GM21786 (cell line): ENCODE measurements around the gene BEST2.
"Not testable (repeated sequence)": the region's sequence is repeated elsewhere in the genome, so short reads cannot be mapped to it uniquely, and the experiment has no call there.

ENCODE experiments used
- ATAC-seq: cut with Tn5 transposase; IDR thresholded peaks from one replicate; pipeline ENCODE4 v1.9.1; 2021; ENCODE audit not compliant: unreplicated experiment

Gene BEST2

DNA sequence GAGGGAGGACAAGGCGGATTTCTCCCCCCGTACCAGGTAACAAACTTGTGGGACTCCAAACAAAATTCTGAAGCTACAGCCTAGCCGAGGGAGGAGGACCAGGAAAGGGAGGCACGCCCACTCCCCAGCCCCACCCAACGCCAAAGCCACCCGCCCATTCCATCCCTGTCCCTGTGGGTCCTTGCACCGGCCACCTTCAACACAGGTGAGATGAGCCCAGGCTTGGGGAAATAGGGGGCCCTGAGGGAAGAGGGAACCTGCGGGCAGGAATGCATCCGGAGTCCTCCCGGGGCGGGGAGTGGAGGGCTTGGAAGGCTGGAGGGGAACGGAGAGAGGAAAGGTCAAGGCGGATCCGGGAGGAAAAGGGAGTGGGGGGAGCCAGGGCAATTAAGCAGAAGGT lies at the start of gene BEST2:
Gene BEST2 (plus strand): TSS at position 157 of the 400 bp plus-strand sequence. CDS start 802 bp downstream, outside the sequence.
- no peak for ATAC-seq

DNA sequence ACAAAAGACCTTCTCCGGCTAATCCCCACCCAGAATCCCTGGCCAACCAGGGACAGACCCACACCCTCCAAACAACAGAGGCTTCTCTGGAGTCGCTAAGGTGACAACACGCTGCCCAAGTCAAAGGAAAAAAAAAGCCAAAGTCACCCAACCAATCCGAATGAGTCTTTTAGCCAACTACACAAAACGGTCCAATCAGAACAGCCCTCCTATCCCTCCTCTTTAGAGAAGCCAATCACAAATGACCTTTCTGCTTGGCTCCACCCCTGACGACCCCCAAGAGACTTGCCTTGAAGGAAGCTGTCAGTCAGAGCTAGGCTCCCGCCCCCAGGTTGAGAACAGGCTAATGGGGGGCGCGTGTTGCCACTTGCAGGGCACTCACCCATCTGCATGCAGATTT lies 48.5 kb upstream of the BEST2 start:
- no peak for ATAC-seq

DNA sequence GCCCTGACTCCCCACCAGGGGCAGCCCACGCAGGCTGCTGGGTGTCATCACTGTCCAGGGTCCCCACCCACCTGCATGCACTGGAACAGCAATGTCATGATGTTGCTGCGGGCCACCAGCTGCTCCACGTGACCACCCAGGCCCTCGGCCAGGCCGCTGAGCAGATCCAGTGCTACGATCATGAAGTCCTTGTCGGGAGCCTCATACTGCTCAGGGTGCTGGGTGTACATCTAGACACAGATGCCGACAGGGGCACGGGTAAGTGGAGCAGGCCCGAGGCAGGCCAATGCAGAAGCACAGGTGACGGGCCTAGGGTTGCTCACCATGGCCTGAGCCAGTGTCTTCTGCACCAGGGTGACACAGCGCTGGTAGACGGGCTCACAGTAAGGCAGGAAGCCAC lies 46.4 kb upstream of the BEST2 start:
- ATAC-seq: no peak

DNA sequence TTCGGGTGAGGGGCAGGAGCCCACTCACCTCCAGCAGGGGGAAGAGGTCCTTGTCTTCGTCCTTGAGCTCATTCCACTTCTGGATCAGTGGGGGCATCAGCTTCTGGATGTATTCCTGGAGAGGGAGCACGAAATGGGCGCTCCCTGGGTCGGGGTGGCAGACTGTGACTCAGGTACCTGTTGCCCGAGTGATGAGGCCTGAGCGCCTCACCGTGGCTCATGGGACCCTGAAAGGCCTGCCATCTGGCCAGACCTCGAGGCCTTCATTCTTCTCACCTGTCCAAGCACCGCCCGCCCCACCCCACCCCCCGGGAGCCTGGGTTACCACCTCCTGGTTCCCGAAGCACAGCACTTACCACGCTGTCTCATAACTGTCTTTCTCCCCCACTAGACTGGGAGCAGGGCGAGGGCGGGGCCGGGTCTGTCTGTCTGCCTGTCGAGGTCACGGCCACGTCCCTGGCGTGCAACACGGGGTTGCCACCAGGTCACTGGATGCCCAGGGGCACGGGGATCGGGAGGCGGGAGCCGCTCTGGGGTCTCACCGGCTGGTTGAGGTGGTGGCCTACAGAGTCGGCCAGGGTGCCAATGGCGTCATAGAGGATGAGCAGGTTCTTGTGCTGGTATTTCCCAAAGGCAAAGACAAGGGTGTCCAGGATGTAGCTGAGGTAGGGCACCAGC lies 45.8 kb upstream of the BEST2 start:
- no peak for ATAC-seq

DNA sequence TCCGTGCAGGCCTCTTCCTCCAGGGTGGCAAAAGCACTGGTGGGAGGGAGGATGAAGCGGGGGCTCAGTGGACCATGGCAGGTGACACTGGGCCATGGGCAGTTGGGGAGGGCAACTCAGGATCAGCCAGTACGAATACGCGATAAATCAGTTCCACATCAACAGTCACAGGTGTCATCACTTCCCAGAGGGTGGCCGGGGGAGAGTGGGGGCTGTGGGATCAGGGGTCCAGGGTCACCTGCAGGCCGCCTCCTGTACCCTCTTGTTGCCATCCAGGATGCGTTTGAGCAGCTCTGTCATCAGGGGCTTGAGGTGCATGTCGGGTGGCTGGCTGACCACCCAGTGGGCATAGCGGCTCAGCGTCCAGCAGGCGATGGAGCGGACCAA lies 45.3 kb upstream of the BEST2 start:
- ATAC-seq: no peak

DNA sequence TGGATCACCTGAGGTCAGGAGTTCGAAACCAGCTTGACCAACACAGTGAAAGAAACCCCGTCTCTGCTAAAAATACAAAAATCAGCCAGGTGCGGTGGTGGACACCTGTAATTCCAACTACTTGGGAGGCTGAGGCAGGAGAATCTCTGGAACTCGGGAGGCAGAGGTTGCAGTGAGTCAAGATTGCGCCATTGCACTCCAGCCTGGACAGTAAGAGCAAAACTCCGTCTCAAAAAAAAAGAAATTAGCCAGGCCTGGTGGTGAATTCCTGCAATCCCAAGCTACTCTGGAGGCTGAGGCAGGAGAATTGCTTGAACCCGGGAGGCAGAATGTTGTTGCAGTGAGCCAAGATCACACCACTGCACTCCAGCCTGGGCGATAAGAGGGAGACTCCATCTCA lies 43.0 kb upstream of the BEST2 start:
- no peak for ATAC-seq

DNA sequence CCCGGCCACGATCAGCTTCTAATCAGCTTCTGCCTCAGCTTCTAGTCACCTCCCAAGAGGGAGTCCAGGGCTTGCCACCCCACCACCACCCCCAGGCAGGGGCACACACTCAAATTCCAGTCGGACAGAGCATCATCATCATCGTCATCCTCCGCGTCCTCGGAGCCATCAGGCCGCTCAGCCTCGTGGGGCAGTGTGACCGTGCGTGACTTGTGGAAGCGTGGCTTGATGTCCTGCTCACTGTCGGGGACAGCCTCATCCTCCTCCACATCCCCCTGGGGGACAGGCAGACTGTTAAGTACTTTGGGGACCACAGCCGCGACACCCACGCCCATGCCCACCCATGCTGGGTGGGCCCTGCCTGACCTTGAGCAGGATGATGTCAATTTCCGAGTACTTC lies 40.4 kb upstream of the BEST2 start:
- no peak for ATAC-seq

DNA sequence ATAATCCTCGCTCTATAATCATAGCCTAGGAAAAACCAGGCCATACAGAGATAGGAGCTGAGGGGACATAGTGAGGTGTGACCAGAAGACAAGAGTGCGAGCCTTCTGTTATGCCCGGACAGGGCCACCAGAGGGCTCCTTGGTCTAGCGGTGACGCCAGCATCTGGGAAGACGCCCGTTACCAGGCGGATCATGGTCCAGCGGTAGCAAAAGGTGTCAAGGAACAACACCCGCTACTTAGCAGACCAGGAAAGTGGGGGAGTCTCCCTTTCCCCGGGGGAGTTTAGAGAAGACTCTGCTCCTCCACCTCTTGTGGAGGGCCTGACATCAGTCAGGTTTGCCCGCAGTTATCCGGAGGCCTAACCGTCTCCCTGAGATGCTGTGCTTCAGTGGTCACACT lies 39.5 kb upstream of the BEST2 start:
- ATAC-seq: not testable (repeated sequence)

DNA sequence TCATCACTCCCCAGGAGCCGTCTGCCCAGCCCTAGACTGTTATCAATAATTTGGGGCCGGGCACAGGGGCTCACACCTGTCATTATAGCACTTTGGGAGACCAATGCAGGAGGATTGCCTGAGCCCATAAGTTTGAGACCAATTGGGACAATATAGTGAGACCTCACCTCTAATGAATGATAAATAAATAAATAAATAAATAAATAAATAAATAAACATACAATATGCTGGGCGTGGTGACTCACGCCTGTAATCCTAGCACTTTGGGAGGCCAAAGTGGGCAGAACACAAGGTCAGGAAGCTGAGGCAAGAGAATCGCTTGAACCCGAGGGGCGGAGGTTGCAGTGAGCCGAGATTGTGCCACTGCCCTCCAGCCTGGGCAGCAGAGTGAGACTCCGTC lies 38.3 kb upstream of the BEST2 start:
- ATAC-seq: not testable (repeated sequence)

DNA sequence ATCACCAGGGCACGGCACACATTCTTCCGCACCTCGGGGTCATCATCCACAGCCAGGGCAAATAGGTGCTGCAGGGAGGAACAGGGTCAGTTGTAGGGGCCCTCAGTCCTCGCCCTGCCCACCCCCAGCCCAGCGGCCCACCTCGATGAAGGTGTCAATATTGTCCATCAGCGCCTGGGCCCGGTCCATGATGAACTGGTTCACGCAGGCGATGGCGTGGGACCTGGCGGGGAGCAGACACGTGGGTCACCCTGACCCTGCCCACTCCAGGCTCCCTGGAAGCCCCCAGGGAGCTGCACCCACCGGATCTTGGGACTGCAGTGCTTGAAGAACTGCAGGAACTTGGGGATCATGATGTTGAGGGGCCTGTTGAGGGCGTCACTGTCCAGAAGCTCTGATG lies 36.5 kb upstream of the BEST2 start:
- no peak for ATAC-seq

DNA sequence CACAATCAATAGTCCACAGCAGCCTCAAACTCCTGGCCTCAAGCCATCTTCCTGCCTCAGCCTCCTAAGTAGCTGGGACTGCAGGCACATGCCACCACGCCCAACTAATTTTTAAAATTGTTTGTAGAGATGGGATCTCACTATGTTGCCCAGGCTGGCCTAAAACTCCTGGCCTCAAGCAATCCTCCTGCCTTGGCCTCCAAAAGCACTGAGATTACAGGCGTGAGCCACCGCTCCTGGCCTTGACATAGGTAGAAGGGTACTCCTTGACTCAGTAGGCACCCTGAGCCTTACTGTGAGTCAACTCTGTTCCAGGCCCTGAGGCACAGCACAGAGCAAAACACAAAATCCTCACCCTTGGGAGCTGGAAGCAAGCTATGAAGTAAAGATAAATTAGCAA lies 35.7 kb upstream of the BEST2 start:
- no peak for ATAC-seq

DNA sequence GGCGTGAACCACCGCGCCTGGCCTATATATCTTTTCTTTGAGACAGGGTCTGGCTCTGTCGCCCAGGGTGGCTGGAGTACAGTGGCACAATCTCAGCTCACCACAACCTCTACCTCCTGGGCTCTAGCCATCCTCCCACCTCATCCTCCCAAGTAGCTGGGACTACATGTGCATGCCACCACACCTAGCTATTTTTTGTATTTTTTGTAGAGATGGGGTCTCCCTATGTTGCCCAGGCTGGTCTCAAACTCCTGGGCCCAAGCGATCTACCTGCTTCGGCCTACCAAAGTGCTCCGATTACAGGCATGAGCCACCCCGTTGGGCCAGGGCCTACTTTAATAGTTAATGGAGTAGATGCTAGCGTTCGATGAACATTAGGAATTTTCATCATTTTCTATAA lies 31.3 kb upstream of the BEST2 start:
- no peak for ATAC-seq

DNA sequence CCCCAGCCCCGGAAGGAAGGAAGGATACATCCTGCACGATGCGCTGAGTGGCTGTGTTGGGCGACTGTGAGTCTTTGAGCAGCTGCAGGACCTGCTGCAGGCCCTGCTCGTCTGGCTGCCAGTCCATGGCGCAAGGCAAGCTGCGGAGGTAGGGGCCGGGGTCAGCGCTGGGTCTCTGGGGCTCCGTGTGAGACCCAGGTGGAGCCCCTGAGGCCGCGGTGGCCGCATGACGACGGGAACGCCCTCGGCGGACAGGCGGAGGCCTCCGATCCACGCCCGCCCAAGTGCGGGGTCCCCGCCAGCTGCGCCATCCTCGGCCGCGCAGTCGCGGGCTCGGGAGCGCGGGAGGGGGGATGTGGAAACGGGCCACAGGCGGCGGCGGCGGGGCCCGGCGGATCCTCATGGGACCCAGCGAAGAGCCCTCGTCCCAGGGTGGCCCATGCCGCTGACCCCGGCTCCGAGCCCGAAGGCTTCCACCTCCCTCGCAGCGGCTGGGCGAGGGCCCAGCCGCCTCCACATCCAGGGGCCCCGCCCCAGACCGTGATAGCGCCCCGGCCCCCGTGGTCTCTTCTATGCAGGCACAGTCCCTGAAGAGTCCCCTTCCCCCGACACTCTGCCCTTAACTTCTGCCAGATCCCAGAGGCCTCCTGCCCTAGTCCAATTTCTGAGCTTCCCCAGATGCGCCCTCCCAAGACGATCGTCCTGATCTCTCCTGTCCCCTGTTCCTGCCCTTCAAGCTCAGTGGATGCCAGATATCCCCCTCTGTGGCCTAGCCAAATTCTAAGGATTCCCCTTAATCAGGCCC lies 30.5 kb upstream of the BEST2 start:
- no peak for ATAC-seq

DNA sequence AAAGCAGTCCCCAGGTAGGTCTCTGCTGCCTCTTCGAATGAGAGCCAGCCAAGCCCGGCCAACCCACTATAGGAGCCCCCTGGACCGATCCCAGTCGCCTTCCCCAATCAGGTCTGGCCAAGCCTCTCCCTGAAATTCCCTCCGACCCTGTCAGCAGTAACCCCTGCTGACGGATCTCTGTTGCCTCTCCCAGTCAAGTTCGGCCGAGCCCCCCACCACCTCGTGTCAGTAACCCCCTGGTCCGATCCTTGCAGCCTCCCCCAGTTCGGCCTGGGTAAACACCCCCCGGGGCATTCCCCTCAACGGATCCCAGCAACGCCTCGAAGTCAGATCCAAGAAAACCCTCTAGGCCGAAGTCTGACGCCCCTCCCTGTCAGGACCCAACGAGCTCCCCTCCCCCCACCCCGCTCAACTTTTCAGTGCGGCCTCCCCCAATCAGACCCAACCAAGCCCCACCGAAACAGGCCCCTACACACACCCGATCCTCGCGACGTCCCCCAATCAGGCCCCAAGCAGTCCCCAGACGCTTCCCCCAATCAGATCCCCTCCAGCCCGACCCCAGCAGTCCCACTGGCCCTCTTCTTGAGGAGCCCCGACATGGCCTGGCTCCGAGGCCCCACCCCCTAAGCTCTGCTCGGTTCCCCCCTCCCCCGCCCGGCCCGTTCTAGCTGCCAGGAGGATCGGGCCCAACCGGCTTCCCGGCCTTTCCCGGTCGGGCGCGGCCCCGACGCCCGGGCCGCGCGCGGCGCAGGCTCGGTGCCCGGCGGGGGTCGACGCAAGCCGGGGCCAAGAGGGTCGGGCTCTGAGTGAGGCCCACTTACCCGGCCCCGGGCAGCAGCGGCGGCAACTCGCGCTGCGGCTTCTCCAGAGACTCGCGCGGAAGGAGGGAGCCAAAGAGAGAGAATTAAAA lies 29.7 kb upstream of the BEST2 start:
- ATAC-seq: peak; percentile 16

DNA sequence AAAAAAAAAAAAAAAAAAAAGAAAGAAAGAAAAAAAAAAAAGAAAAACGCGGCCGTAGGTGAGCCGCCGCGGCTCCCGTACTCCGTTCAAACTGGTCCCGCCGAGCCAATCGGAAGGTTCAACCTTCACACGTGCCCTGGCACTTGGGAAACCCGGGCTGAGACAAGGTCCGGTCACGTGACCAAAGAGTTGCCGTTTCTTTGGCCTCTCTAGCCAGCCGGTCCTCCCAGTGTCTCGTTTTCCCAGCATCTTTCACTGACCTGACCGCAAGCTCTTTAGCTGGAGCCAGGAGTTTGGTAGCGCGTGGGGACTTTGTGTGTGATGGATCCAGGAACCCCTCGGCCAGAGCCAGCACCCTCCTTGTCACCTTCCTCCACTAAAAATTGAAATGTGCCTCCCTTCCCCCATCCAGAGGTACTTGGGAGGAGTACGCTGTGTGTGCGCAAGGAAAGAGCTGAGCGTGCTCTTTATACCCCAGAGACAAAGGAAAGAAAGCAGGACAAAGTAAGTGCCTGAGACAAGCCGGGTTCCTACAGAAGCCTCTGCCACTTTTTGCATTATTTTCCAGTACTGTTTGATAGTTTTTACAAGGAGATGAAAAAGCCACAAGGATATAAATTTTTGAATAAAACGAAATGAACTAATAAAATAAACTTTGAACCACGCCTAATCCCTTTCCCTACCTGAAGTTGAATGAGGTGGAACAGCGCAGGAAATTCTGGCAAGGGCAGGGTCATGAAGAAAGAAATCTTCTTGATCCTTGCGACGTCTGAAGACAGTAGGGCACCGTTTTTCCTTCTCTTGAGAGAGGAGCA lies 28.8 kb upstream of the BEST2 start:
- peak; percentile 82 for ATAC-seq

DNA sequence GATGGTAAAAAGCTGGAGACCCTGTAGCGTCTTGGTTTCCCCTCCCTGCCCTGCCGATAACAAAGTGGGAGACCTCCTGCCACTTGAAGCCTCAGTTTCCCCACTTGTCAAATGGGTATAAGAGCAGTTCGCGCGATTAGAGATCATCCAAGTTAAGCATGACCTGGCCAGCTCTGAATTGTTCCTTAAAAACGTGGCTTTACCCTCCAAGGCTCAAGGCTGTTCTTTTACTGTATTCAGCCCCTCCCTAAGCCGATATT lies 28.3 kb upstream of the BEST2 start:
- no peak for ATAC-seq

DNA sequence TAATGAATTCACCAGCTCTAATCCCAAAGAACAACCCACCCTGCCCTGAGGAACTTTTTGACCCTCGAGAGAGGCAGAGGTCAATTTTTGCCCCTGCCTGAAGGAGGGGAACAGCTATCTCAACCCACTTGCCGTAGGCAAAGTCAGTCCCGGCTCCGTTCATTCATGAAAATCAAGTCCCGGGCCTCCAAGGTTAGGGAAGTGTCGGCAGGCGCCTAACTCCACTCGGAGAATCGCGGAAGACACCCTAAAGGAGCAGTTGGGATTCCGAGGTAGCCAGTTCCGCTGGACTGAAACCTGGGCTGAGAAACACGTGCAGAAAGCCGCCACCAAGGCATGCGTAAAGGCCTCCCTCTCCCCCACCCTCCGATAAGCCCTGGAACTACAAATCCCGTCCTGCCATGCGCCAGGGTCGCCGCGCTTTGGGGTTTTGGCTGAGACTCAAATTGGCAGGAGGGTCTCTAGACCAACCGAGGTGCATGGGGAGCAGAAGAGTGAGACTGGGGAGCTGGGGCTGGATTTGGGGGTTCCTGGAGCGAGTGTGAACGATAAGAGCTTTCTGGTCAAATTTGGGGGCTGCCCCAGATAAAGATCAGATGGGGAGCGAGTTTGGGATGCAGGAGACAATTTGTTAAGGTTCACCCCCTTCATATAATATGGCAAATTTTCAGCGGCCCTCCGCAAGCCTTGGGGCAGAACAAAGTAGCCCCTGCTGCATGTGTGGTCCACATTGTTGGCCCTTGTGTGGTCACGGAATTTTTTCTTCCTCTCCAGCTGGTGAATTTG lies 27.8 kb upstream of the BEST2 start, which contains the start of gene TNPO2:
Gene TNPO2 (minus strand): TSS at position 292 of the 786 bp plus-strand sequence. CDS start 2,955 bp downstream, outside the sequence.
- ATAC-seq: no peak

DNA sequence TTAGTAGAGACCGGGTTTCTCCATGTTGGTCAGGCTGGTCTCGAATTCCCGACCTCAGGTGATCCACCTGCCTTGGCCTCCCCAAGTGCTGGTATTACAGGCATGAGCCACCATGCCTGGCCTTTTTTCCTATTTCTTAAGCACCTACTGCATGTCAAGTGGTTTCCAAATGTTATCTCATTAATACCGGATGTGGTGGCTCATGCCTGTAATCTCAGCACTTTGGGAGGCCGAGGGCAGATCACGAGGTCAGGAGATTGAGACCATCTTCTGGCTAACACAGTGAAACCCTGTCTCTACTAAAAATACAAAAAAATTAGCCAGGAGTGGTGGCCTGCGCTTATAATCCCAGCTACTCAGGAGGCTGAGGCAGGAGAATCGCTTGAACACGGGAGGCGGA lies 26.0 kb upstream of the BEST2 start:
- ATAC-seq: not testable (repeated sequence)

DNA sequence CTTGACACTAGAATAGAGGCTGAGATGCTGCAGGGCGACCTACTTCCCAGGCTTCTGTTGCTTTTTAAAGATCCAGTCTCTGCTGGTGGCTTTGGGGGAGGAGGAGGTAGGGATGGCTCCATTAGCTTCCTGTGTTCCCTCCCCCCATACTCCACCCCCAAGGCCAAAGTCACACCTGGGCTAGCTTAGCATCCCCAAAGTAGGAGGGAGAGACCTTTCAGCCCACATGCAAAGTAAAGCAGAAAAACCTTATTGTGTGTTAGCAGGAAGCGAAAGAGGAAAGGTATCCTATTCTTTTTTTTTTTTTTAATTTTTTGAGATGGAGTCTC lies 24.6 kb upstream of the BEST2 start:
- no peak for ATAC-seq

DNA sequence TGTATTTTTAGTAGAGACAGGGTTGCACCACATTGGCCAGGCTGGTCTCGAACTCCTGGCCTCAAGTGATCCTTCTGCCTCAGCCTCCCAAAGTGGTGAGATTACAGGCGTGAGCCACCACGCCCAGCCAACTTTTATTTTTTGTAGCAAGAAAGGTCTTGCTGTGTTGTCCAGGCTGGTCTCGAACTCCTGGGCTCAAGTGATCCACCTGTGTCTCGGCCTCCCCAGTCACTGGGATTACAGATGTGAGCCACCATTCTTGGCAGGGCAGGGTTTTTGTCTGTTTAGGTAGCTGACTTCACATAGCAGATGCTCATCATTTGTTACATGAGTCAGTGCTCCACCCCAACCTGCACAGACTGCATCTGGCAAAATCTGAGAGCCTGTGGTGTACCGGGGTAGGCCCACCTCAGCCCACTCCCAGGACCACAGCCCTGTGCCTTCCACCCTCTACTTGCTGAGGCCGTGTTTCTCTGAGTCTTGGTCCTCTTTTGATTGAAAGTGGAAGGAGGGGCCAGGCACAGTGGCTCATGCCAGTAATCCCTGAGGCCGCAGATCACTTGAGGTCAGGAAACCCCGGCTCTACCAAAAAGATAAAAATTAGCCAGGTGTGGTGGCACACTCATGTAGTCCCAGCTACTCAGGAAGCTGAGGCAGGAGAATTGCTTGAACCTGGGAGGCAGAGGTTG lies 23.7 kb upstream of the BEST2 start:
- ATAC-seq: no peak
